PFSK-1 (cell line): ENCODE data around the gene RIPOR1.

Source experiments
- POLR2AphosphoS5 ChIP-seq: IDR thresholded peaks from 2 replicates; pipeline ENCODE4 v1.6.1; 2012; ENCODE audit warnings: low read depth, mild to moderate bottlenecking, control low read depth, low read length, moderate library complexity
- REST ChIP-seq, 2 experiments: IDR thresholded peaks; 2 replicates each; pipeline versions ENCODE4 v1.6.1 to v1.8.0; 2011 to 2012; ENCODE audit warnings: low read depth in 2 of 2, low read length in 2 of 2, control low read depth in 1 of 2, inconsistent platforms in 1 of 2, mild to moderate bottlenecking in 1 of 2, moderate library complexity in 1 of 2; ENCODE audit not compliant: insufficient read depth in 1 of 2
- SIN3A ChIP-seq: IDR thresholded peaks from 2 replicates; pipeline ENCODE4 v1.6.1; 2012; ENCODE audit warnings: mild to moderate bottlenecking, low read length, moderate library complexity, borderline replicate concordance; ENCODE audit not compliant: insufficient read depth

- TF ChIP-seq SIN3A (no peak), POLR2AphosphoS5 (no peak), REST (IDR thresholded peaks at IDR 0.05; ENCODE audit: insufficient read depth in 1 of 2, low read depth in 2 of 2, low read length in 2 of 2) (no peak)
These were observed 18.3 kb downstream of the RIPOR1 start for GRCh38 chr16:67546761-67547422.
